Erythroblast (primary cell): Measurements from ENCODE around the gene UGDH.

Source experiments
- GATA1 ChIP-seq: IDR thresholded peaks from 2 replicates; pipeline ENCODE4 v1.6.1; 2011; ENCODE audit warnings: low read depth, mild to moderate bottlenecking, control low read depth, low read length, moderate library complexity
- POLR2A ChIP-seq: IDR thresholded peaks from 2 replicates; pipeline ENCODE4 v1.6.1; 2011; ENCODE audit warnings: mild to moderate bottlenecking, low read length

GRCh38 chr4:39480902-39481695 is 46.1 kb downstream of the UGDH start:
- TF ChIP-seq POLR2A (no peak), GATA1 (no peak)
